NCI-H1417 treated with DMSO at 0.1 percent for 48 hours (cell line): ENCODE data around the gene RAB33A.

Experiments
- DNase-seq: peaks from one replicate; lab custom pipeline; 2025; lab: John Stamatoyannopoulos, UW

The RAB33A gene

GRCh38 chrX:130171446-130172126 is at the start of gene RAB33A:
RAB33A (plus strand) TSS chrX:130171962; CDS start chrX:130172063, 101 bp downstream.
- no peak for DNase-seq

GRCh38 chrX:130124577-130124976 is 47.2 kb upstream of the RAB33A start:
- DNase-seq = no peak

GRCh38 chrX:130125091-130125874 is 46.5 kb upstream of the RAB33A start:
- DNase-seq = no peak

- DNase-seq = no peak
Observed at GRCh38 chrX:130130990-130131389, 40.8 kb upstream of the RAB33A start.

GRCh38 chrX:130136496-130136895 is 35.3 kb upstream of the RAB33A start:
- no peak for DNase-seq

GRCh38 chrX:130136961-130137360 is 34.8 kb upstream of the RAB33A start:
- DNase-seq = no peak

GRCh38 chrX:130139474-130140201 is 32.1 kb upstream of the RAB33A start:
- no peak for DNase-seq

- DNase-seq = no peak
Observed at GRCh38 chrX:130144509-130144908, 27.3 kb upstream of the RAB33A start.

GRCh38 chrX:130145123-130145522 is 26.6 kb upstream of the RAB33A start:
- DNase-seq = no peak

- no peak for DNase-seq
Observed at GRCh38 chrX:130147631-130148030, 24.1 kb upstream of the RAB33A start.

- no peak for DNase-seq
Observed at GRCh38 chrX:130155564-130155963, 16.2 kb upstream of the RAB33A start.

- DNase-seq = no peak
Observed at GRCh38 chrX:130158311-130158710, 13.5 kb upstream of the RAB33A start.

- DNase-seq = no peak
Observed at GRCh38 chrX:130159776-130160175, 12.0 kb upstream of the RAB33A start.

- DNase-seq = no peak
Observed at GRCh38 chrX:130162094-130162735, 9.5 kb upstream of the RAB33A start.

GRCh38 chrX:130163398-130163797 is 8.4 kb upstream of the RAB33A start:
- DNase-seq = no peak

- no peak for DNase-seq
Observed at GRCh38 chrX:130165181-130165702, 6.5 kb upstream of the RAB33A start.

GRCh38 chrX:130165703-130166502 is 5.9 kb upstream of the RAB33A start, which contains the start of gene AIFM1:
AIFM1 (minus strand) TSS chrX:130165841; CDS start chrX:130165656, 185 bp downstream.
- peak; percentile 88 for DNase-seq

GRCh38 chrX:130166503-130166777 is 5.3 kb upstream of the RAB33A start:
- no peak for DNase-seq

- no peak for DNase-seq
Observed at GRCh38 chrX:130167040-130167439, 4.7 kb upstream of the RAB33A start.

- DNase-seq = peak; percentile 32
Observed at GRCh38 chrX:130170752-130171445, 863 bp upstream of the RAB33A start.
